HG02588 (cell line): ENCODE measurements around the gene NATD1.
A peak's percentile ranks its signal among the peaks of the same experiment; 100 is the strongest.

Experiments
- ATAC-seq: cut with Tn5 transposase; IDR thresholded peaks from one replicate; pipeline ENCODE4 v1.9.1; 2021; ENCODE audit warnings: mild to moderate bottlenecking, moderate library complexity; ENCODE audit not compliant: unreplicated experiment

NATD1 gene

DNA sequence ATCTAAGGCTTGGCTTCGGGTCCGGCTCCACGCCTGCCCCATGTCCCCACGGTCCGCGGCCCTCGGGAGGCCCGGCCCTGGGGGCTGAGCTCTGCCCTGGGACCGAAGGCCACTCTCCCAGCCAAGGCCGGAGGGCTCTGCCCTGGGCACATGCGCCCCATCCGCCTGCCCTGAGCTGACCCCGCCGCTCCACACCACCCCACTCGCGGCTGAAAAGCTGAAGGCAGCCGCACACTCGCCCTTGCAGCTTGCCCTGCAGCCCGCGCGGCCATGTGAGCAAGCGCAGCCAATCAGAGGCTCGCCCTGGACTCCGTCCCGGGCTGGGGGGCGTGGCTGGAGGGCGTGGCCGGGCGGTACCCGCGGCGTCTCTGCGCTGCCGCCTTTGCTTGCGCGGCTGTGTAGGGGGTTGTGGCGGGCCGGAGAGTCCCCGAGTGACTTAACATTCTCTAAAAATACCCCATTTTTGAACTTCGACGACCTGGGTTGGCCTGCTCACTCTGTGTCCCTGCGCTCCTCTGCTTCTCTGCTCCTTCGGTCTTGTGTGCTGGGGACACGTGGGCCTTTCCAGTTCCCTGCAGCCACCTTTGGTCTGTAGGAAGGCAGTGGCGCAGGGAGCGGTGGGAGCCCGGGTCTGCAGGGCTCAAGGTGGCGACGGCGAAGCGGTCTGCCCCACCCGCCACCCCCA, 22.5 kb upstream of the NATD1 start:
- ATAC-seq: peak; percentile 94

DNA sequence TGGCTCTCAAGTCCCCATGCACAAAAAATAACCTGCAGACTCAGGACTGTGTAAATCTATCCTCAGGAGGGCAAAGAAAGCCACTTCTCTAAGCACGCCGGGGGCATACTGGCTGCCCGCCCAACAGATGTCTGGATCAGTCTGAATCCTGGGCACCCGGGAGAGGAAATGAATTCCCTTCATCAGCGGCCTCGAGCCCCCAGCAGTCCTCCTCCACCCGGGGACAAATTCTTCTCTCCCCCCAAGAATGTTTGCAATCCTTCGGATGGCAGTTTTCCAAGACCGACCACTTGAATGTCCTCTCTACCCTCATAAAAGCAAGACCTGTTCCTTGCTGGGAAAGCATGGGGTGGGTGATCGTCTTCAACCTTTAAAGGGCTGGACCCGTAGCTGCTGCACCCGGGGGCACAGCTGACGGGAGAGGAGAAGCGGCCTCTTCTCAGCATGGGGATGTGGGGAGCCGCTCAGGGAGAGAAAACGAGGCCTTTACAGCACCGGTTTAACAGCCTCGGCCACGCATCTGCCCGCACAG, 21.9 kb upstream of the NATD1 start:
- ATAC-seq: no peak

GRCh38 chr17:21272881-21273792, 19.9 kb upstream of the NATD1 start:
- ATAC-seq: no peak

- no peak for ATAC-seq
These were observed 19.0 kb upstream of the NATD1 start for GRCh38 chr17:21272250-21272649.

DNA sequence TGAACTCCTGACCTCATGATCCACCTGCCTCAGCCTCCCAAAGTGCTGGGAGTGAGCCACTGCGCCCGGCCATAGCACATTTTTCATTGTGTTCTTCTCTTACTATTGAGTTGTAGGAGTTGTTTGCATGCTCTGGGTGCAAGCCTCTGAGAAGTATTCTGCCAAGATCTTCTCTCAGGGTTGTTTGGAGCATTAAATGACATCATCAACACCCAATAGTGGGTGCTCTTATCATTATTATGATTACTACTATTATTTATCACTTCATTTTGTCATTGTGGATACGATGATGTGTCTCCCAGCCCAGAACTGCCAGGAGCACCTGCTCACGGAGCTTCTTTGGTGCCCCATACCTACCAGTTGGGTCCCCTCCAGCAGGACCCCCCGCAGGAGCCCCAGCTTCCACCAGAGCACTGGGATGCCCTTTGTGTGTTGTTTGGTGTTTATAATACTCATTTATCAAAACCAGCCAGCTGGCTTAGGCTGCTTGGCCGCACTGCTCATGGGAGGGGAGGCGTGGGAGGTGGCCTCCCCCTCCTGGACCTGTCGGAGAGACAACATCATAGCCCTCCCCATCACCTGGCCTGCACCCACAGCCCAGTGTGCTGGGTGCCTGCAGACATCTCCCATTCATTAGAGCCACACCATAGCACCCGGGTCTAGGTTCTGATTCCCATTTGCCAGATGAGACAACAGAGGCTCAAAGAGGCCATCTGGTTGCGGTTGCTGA, 18.4 kb upstream of the NATD1 start:
- ATAC-seq: no peak

GRCh38 chr17:21269394-21269793, 16.2 kb upstream of the NATD1 start:
- no peak for ATAC-seq

- no peak for ATAC-seq
These were observed 15.5 kb upstream of the NATD1 start for GRCh38 chr17:21268596-21269188.

GRCh38 chr17:21263376-21263775, 10.2 kb upstream of the NATD1 start:
- ATAC-seq: no peak

GRCh38 chr17:21262259-21262993, 9.2 kb upstream of the NATD1 start:
- ATAC-seq: no peak

- no peak for ATAC-seq
These were observed 5.4 kb upstream of the NATD1 start for GRCh38 chr17:21258593-21258992.

DNA sequence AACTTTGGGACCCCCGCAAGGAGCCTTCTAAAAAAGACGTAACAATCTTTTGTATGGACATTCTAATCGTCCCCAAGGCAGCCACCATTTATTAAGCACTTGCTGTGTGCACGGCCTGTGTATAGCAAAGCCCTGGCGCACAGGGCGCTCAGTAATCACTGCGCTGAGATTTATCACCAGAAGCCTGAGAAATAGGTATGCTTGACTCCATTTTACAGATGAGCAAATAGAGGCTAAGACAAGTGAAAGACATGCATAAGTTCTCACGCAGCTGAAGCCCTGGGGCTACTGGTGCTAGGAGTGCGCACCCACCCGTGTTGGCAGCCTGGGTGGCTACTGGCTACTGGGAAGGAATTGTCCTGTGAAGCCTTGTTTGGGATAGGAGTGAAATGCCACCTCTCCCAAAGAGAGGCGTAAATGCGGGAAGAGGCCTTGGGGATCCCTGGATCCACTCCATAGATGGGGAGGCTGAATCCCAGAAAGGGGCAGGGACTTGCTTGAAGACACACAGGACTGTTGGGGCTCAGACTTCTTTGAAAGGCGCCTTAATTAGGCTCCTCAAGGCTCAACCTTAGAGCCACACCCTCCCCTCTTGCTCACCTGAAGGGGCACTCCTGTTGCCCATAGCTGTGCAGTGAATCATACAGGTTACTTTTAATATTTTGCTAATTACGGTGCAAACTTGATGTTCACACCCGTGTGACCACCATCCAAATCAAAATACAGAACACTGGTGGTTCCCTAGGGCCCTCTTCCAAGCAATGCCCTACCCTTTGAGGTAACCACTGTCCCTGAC, 634 bp upstream of the NATD1 start:
- no peak for ATAC-seq

GRCh38 chr17:21252289-21252795, 868 bp downstream of the NATD1 start:
- no peak for ATAC-seq

DNA sequence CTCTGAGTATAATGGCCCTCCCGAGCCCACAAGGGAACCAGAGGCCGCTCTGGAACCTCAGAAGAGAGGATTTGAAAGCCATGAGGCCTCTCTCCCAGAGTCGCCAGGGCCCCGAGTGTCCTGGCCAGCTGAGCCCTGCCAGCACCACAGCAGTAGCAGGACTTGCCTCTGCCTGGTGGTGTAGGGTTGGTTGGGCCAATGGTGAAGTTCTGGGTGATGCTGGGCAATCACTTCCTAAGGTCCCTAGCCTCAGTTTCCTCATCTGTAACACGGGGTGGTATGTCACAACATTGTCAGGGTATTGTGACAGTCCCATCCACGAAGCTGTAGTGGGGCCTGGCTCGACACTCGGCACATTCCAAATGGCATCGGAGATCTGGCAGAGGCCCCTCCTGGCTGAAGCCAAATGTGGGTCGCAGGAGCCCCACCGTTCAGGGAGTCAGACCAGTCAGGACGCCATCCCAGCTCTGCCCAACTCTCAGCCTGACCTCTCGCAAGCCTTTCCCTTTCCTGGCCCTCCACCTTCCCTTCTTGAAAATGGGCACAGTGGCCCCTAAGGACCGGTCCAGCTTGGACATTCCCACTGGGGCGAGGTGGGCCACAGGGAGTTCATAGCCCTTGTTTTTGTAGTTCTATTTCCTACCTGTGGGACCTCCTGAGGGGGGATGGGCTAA, 1.7 kb downstream of the NATD1 start:
- ATAC-seq: no peak

DNA sequence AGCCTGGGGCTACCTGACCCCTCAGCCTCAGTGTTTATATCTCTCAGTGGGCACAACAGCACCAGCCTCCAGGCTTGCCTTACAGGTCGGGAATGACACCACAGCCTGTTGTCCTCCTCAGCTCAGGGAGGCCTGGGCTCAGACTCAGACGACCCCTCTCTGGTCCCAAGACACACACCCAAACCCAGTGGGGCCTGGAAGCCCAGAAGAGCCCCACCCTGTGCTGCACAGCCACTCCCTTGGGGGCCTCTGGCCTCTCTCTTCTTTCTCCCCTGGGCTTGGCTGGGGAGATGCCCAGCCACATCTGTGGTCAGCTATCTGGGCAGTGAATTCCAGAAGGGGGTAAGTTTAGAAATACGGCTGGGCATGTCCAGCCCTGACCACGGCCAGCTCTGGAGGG, 2.4 kb downstream of the NATD1 start:
- no peak for ATAC-seq

DNA sequence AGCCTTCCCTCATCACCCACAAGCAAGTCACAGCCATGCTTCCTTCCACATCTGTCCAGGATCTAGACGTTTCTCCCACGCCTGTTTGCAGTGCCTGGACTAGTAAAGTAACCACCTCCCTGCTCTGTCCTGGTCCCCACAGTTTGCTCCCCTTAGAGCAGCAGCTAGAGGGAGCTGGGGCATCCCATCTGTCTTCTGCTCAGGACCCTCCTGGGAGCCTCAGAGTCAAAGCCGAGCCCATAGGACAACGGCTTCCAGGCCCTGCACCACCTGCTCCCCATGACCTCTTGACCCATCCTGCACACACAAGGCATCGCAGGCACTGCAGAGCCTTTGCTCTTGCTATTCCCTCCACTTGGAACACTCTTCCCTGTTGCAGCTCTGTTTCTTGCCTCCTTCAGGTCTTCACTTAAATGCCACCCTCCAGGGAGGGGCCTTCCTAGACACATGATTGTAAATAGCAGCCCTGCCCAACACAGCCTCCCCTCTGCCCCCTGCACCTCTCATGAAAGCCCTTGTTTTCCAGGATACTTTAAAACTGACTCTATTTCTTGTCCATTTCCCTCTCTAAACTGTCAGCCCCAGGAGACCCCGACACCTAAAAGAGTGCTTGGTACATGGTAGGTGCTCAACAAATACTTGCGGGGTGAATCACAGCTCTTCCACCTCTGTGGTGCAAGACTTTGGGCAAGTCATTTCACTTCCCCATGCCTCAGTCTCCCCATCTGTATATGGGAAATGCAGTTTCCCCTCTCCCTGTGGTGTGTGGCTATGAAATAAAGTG, 3.1 kb downstream of the NATD1 start:
- ATAC-seq: no peak

- no peak for ATAC-seq
These were observed 4.0 kb downstream of the NATD1 start for GRCh38 chr17:21249086-21249795.

DNA sequence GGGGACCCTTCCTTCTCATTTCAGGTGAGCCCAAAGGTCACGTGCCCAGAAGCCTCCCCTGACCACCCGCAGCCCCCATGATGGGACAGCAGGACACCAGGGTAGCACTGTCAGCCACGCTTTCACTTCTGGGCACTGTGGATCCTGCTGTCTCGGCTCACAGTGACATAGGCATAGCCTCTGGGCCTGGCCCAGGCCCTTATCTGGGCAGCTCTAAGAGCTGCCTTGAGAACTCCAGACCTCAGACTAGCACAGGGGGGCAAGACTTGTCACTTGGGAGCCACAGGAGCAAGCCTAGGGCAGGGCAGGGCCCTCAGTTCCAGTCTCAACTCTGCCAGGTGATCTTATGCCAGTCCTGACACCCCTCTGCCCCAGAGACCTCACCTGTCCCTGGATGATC, 4.7 kb downstream of the NATD1 start:
- no peak for ATAC-seq
